ENCODE measurements around the gene NPTN.
"Not testable (repeated sequence)": the region's sequence is repeated elsewhere in the genome, so short reads cannot be mapped to it uniquely, and the experiment has no call there.

Gene NPTN

DNA sequence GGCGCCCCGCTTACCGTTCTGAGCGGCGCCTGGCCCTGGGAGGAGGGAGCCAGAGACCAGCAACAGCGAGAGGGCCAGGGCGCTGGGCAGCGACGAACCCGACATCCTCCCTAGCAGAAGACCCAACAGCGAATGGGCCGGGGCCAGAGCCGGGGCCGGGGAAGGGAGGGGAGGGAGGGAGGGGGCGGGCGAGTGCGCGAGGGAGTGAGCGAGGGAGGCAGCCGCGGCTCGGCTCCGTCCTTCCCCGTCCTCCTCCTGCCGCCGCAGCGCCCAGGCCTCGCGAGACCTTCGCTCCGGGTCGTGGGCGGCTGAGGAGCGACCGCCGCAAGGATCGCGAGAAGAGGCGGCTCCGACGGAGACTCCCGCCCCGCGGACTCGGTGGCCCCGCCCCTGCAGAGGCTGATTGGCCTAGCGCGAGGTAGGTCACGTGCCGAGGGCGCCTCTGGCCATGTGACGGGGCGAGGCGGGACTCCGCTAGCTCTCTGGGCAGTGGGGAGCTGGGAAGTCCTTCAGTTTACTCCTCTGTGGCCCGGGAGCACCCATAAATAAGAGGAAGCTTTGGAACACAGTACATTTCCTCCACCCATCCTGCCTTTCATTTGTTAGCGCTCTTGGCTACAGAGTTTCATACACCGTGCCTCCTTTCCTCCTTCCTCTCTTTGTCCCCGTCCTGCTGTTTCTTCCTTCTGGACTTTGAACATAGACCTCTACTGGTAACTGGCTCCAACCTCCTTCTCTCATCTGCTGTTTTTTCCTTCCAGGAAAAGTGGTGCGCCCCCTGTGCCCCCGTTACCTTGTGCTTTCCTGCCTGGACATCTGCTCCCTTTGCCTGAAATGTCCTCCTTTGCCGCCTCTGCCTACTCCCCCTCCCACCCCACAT is at the start of gene NPTN:
Gene NPTN, minus strand, starts transcription at position 279 of the 880 bp plus-strand sequence. Its CDS starts 174 bp downstream, at position 105.
- DNase-seq (ENCODE audit: extremely low read depth in 1 of 2, low read depth in 1 of 2): peak; percentile 92 to 97

GRCh38 chr15:73682600-73683090 is 49.5 kb upstream of the NPTN start:
- DNase-seq (ENCODE audit: extremely low read depth in 1 of 2, low read depth in 1 of 2): no peak

DNA sequence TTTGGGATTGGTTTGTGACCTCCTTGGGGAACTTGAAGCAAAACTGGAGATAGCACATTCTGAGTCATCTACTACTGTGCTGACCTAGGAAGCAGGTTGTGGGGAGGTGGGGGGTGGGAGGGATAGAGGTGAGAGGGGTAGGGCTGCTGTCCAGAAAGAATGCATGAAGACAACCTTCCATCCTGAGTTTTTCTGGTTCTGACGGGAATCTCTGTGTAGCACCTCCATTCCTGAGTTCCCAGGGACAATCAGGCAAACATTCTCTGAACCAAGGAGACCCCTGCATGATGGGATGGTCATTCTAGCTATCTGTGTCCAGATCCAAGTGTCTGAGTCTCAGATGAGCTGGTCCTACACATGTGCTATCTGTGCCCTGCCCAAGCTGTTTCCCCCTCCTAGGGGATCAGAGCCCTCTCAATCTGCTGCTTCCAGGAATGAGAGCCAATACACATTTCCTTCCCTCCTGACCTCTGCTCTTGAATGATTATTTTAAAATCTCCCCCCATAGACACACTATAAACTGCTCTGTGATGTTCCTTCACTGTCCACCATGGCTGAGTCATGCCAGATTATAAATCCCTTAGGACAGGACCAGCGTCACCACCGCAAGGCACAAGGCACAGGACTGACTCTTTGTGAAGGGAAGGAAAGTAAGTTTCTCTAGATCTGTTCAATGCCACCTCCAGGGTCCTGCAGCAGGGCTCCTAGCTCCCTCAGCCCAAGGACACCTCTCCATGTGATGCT is 48.8 kb upstream of the NPTN start:
- no peak for DNase-seq (ENCODE audit: extremely low read depth in 1 of 2, low read depth in 1 of 2)

GRCh38 chr15:73681063-73681462 is 47.9 kb upstream of the NPTN start:
- DNase-seq (ENCODE audit: extremely low read depth in 1 of 2, low read depth in 1 of 2): no peak

DNA sequence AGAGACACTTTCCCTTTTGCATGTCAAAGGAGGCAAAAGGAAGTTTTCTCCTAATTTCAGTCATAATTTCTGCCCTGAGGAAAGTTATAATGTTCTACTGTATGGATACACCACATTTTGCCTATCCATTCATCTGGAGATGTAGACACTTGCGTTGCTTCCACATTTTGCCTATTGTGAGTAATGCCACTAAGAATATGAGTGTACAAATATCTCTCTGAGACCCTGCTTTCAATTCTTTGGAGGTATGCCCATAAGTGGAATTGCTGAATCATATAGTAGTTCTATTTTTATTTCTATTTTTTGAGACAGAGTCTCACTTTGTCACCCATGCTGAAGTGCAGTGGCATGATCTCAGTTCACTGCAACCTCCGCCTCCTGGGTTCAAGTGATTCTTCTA is 47.4 kb upstream of the NPTN start:
- DNase-seq (ENCODE audit: extremely low read depth in 1 of 2, low read depth in 1 of 2): no peak

DNA sequence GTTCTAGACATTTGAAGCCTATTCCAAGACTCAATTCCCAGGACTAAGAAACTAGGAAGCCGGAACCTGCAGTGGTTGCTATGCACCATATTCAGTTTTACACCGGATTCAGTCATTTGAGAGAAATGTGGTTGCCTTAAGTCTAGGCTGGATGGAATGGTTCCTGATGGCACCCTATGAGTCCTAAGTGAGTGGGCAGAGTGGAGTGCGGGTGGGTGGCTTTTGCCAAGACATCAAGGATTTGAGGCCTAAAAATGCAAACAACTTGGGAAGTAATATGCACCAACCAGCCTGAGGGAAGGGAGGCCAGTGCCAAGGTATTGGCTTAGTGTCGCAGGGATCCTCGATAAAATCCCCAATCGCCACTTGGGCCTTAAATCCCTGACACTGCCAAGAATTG is 46.8 kb upstream of the NPTN start:
- DNase-seq (ENCODE audit: extremely low read depth in 1 of 2, low read depth in 1 of 2): no peak

- no peak for DNase-seq (ENCODE audit: extremely low read depth in 1 of 2, low read depth in 1 of 2)
Measured at GRCh38 chr15:73679180-73679579, 46.0 kb upstream of the NPTN start.

DNA sequence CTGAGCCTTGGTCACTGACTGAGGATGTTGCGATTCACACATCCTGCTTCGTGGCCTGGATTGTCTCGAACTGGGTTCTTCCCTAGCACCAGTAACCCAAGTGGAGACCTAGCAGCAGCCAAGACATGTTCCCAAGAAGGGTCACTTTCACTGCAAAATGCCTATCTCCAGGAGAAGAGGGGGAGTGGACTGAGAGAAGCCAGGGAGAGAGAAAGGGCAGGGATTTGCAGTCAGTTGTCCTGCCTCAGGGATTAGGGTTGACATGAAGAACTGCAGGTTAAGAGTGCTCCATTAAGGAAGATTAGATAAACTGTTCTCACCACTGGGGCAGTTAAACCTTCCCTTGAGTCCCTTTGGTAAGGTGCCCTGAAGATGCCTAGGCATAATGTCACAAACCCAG is 45.3 kb upstream of the NPTN start:
- DNase-seq (ENCODE audit: extremely low read depth in 1 of 2, low read depth in 1 of 2): no peak

- no peak for DNase-seq (ENCODE audit: extremely low read depth in 1 of 2, low read depth in 1 of 2)
Measured at GRCh38 chr15:73677733-73678132, 44.5 kb upstream of the NPTN start.

DNA sequence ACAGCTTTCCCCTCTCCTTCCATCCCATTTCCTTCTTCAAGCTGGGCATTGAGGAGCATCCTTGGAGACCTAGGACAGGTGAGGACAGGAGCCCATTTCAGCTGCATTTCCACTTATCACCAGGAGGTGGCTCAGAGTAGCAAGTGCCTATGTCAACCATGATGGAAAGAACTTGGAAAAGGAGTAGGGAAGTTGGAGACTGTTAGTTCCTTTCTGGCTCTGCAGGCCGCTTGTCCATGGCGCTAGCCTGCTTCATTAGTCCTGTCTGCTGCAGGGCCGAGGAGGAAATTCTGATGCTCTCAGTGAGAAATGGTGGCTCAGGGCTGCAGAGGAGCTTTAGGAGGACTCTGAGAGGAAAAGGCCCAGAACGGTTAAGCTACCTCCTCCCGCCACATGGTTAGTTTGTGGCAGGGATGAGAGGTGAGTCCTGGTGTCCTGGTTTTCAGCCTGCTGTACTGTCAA is 44.0 kb upstream of the NPTN start:
- DNase-seq (ENCODE audit: extremely low read depth in 1 of 2, low read depth in 1 of 2): peak in 1 of 2 donors; percentile 13

GRCh38 chr15:73674587-73674986 is 41.4 kb upstream of the NPTN start:
- no peak for DNase-seq (ENCODE audit: extremely low read depth in 1 of 2, low read depth in 1 of 2)

- DNase-seq (ENCODE audit: extremely low read depth in 1 of 2, low read depth in 1 of 2): no peak
Measured at GRCh38 chr15:73660455-73660854, 27.3 kb upstream of the NPTN start.

DNA sequence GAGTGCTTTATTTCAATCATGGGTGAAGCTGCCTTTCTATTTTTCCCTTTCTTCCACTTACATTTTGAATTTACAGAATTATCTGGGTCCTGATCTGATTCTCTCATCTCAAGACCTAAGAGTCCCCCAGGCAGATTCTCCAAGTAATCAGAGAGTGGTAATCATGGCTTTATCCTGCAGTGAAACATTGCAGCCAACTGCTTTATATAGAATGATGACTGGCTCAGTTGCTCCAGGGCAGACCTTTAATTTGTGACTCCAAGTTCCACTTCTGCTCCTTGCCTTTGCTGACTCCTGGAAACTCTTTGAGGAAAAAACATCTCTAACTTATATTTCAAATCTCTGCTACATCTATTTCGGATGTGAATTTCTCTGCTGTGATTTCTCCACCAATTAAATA is 25.5 kb upstream of the NPTN start:
- DNase-seq (ENCODE audit: extremely low read depth in 1 of 2, low read depth in 1 of 2): no peak

GRCh38 chr15:73655724-73656123 is 22.5 kb upstream of the NPTN start:
- no peak for DNase-seq (ENCODE audit: extremely low read depth in 1 of 2, low read depth in 1 of 2)

DNA sequence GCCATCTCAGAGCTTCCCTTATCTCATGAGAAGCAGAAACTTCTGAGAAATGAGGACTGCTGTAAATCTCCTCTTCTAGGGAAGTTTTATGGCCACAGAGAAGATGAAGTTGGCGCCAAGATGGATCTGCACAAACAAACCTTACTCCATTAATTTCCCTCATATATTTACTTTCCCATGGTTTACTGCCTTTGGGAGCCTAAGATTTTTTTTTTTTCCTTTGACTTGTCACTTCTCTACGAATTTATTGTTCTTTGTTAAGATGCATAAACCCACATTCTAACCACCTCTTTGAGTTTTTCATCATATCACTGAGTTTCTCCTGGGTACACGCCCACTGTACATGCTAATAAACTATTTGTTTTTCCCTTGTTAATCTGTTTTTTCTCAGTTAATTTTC is 21.5 kb upstream of the NPTN start:
- DNase-seq (ENCODE audit: extremely low read depth in 1 of 2, low read depth in 1 of 2): no peak

- no peak for DNase-seq (ENCODE audit: extremely low read depth in 1 of 2, low read depth in 1 of 2)
Measured at GRCh38 chr15:73650416-73651126, 17.4 kb upstream of the NPTN start.

DNA sequence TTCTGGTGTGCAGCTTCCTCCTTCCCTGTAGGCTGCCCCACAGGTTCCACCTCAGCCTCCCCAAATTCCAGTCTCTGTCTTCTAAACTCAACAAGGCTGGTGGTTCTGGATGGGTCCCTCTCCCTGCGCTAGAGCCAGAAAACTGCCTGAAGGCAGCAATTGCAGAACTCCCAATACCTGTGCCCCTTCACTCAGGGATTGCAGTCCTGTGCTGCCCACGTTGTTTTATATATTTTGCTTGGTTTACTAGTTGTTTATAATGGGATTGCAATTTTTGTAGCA is 14.8 kb upstream of the NPTN start:
- DNase-seq (ENCODE audit: extremely low read depth in 1 of 2, low read depth in 1 of 2): no peak

- no peak for DNase-seq (ENCODE audit: extremely low read depth in 1 of 2, low read depth in 1 of 2)
Measured at GRCh38 chr15:73647259-73648013, 14.2 kb upstream of the NPTN start.

- DNase-seq (ENCODE audit: extremely low read depth in 1 of 2, low read depth in 1 of 2): not testable (repeated sequence)
Measured at GRCh38 chr15:73639464-73639863, 6.3 kb upstream of the NPTN start.

DNA sequence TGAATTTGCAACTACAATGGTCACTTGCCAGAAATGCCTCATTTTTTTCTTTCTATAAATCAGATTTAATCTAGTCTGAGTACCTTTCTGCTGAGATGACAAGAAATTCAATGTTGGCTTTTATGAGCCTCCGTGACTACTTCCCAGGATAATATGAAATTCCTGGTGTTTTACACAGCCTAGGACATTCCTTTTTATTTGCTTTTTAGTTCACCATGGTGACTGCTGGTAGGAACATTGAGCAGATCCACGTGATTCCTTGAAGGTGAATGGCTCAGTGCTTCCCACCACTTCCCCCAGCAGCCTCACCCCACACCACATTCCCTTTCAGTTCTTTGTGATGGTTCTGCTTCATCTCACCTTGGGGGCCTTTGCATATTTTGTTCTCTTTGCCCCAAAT is 4.3 kb upstream of the NPTN start:
- no peak for DNase-seq (ENCODE audit: extremely low read depth in 1 of 2, low read depth in 1 of 2)
